Loucy (cell line): ENCODE results near the gene XPNPEP3.

Experiments used
- H2AFZ ChIP-seq: fragments of 200-600 bp; sonication (generic); 2 replicates; pipeline ENCODE4 v1.6.0; 2016; ENCODE audit warnings: antibody characterized with exemption, mild to moderate bottlenecking, low read length, moderate library complexity
- H3F3A ChIP-seq: fragments of 200-600 bp; 2 replicates; pipeline ENCODE4 v1.6.0; 2016; ENCODE audit warnings: antibody characterized with exemption, low read depth, mild to moderate bottlenecking
- H3K27me3 ChIP-seq: fragments of 200-600 bp; sonication (generic); 2 replicates; pipeline ENCODE4 v1.6.1; 2014; ENCODE audit warnings: low read length, mild to moderate bottlenecking; ENCODE audit not compliant: insufficient read depth, poor library complexity, severe bottlenecking
- H3K36me3 ChIP-seq: fragments of 200-600 bp; sonication (generic); 2 replicates; pipeline ENCODE4 v1.6.1; 2016; ENCODE audit warnings: low read length; ENCODE audit not compliant: insufficient read depth
- H3K4me1 ChIP-seq: fragments of 200-600 bp; sonication (generic); 2 replicates; pipeline ENCODE4 v1.5.1; 2014; ENCODE audit warnings: low read length, mild to moderate bottlenecking; ENCODE audit not compliant: insufficient read depth, poor library complexity, severe bottlenecking
- H3K4me2 ChIP-seq: fragments of 200-600 bp; sonication (generic); 2 replicates; pipeline ENCODE4 v1.6.0; 2014; ENCODE audit warnings: antibody characterized with exemption, low read length, low read depth, mild to moderate bottlenecking; ENCODE audit not compliant: poor library complexity, severe bottlenecking
- H3K4me3 ChIP-seq: fragments of 200-600 bp; sonication (generic); 2 replicates; pipeline ENCODE4 v1.5.1; 2014; ENCODE audit warnings: low read length, mild to moderate bottlenecking, mixed read lengths; ENCODE audit not compliant: poor library complexity, severe bottlenecking
- H3K79me2 ChIP-seq: fragments of 200-600 bp; sonication (generic); 2 replicates; pipeline ENCODE4 v1.6.1; 2014; ENCODE audit warnings: low read length; ENCODE audit not compliant: insufficient read depth
- H3K9ac ChIP-seq: fragments of 200-600 bp; sonication (generic); 2 replicates; pipeline ENCODE4 v1.6.0; 2014; ENCODE audit warnings: mild to moderate bottlenecking, low read depth, low read length, moderate library complexity; ENCODE audit not compliant: poor library complexity, severe bottlenecking
- H3K9me2 ChIP-seq: fragments of 200-600 bp; sonication (generic); replicated peaks from 2 replicates; pipeline ENCODE4 v1.6.1; 2016; ENCODE audit warnings: low read depth, low read length, mixed read lengths
- H3K9me3 ChIP-seq: fragments of 200-600 bp; sonication (generic); 2 replicates; pipeline ENCODE4 v1.6.1; 2014; ENCODE audit warnings: mild to moderate bottlenecking, antibody characterized with exemption, low read length, low read depth; ENCODE audit not compliant: insufficient read depth
- H4K20me1 ChIP-seq: fragments of 200-600 bp; sonication (generic); 2 replicates; pipeline ENCODE4 v1.6.0; 2014; ENCODE audit warnings: antibody characterized with exemption, low read length, mild to moderate bottlenecking; ENCODE audit not compliant: insufficient read depth, poor library complexity, severe bottlenecking
- CTCF ChIP-seq: fragments of 200-600 bp; sonication (generic); conservative IDR thresholded peaks from 2 replicates; pipeline ENCODE4 v1.5.1; 2014; ENCODE audit warnings: mild to moderate bottlenecking, antibody characterized with exemption, low read length
- EZH2phosphoT487 ChIP-seq: fragments of 200-600 bp; IDR thresholded peaks from 2 replicates; pipeline ENCODE4 v1.6.1; 2018; ENCODE audit warnings: antibody characterized with exemption, mild to moderate bottlenecking, moderate library complexity, borderline replicate concordance

XPNPEP3 gene

GRCh38 chr22:40889116-40889515 is 32.2 kb downstream of the XPNPEP3 start:
- Histone ChIP-seq H3F3A (no peaks in the 10 kb centered on the region), H3K36me3 (peaks cover 11% of the 10 kb centered on the region; the same call in 1 of the 2 replicates), H3K4me3 (no peak overlapping the region), H4K20me1 (no peaks in the 10 kb centered on the region), H3K4me2 (no peak overlapping the region), H2AFZ (no peak overlapping the region), H3K79me2 (no peaks in the 10 kb centered on the region), H3K9me3 (no peaks in the 10 kb centered on the region), H3K27me3 (no peaks in the 10 kb centered on the region), H3K9me2 (no peaks in the 10 kb centered on the region), H3K4me1 (no peaks in the 10 kb centered on the region), H3K9ac (no peak overlapping the region)
- no peak for TF ChIP-seq CTCF
- no peak for TF ChIP-seq EZH2phosphoT487

GRCh38 chr22:40890881-40891280 is 33.9 kb downstream of the XPNPEP3 start:
- TF ChIP-seq CTCF (no peak), EZH2phosphoT487 (no peak)
- no peak overlapping the region for H3K4me2 ChIP-seq
- H3K9ac ChIP-seq = no peak overlapping the region
- H3K9me2 ChIP-seq = no peaks in the 10 kb centered on the region
- H3K4me1 ChIP-seq = no peaks in the 10 kb centered on the region
- no peak overlapping the region for H2AFZ ChIP-seq
- no peak overlapping the region for H3K4me3 ChIP-seq
- H4K20me1 ChIP-seq = no peaks in the 10 kb centered on the region
- H3K27me3 ChIP-seq = no peaks in the 10 kb centered on the region
- peaks cover 11% of the 10 kb centered on the region; the same call in 1 of the 2 replicates for H3K36me3 ChIP-seq
- no peaks in the 10 kb centered on the region for H3K9me3 ChIP-seq
- no peaks in the 10 kb centered on the region for H3K79me2 ChIP-seq
- no peaks in the 10 kb centered on the region for H3F3A ChIP-seq

GRCh38 chr22:40894417-40894816 is 37.5 kb downstream of the XPNPEP3 start:
- no peaks in the 10 kb centered on the region for H3K79me2 ChIP-seq
- no peaks in the 10 kb centered on the region for H3K27me3 ChIP-seq
- peaks cover 5% of the 10 kb centered on the region for H3K4me1 ChIP-seq
- TF ChIP-seq CTCF (no peak), EZH2phosphoT487 (no peak)
- H3K9ac ChIP-seq = no peak overlapping the region
- no peak overlapping the region for H3K4me3 ChIP-seq
- H3K9me3 ChIP-seq = no peaks in the 10 kb centered on the region
- H3K4me2 ChIP-seq = no peak overlapping the region
- H4K20me1 ChIP-seq = no peaks in the 10 kb centered on the region
- H3K36me3 ChIP-seq = no peaks in the 10 kb centered on the region
- no peaks in the 10 kb centered on the region for H3F3A ChIP-seq
- no peaks in the 10 kb centered on the region for H3K9me2 ChIP-seq
- no peak overlapping the region for H2AFZ ChIP-seq
